Right renal cortex interstitium (tissue), 3 donors: Measurements from ENCODE around the gene SLC2A11. TPM values are rescaled to one million over a fixed set of nuclear protein-coding genes. Genes with fewer than 3 reads are reported as not detected.
"Not testable (repeated sequence)": the region's sequence is repeated elsewhere in the genome, so short reads cannot be mapped to it uniquely, and the experiment has no call there.

Source experiments
- DNase-seq, 3 donors: peaks; one replicate each; pipeline ENCODE4 v3.0.0-alpha.2; 2013; ENCODE audit warnings: low read depth in 3 of 3, low spot score in 2 of 3
- polyA plus RNA-seq, 3 donors: library from polyadenylated mRNA; unstranded; fragments of 120-200 nt; gene quantifications; one replicate each; pipeline ENCODE4 v1.2.1, GENCODE V29; 2013; ENCODE audit not compliant: insufficient read length in 3 of 3

The SLC2A11 gene
- polyA plus RNA-seq, 3 donors, result 20.1 to 22.5 (median 20.8) TPM

GRCh38 chr22:23901600-23901999, 43.9 kb downstream of the SLC2A11 start:
- DNase-seq, result no peak

GRCh38 chr22:23903328-23903971, 45.8 kb downstream of the SLC2A11 start:
- DNase-seq, result no peak

GRCh38 chr22:23904573-23905254, 47.0 kb downstream of the SLC2A11 start:
- no peak for DNase-seq

- DNase-seq, result no peak
Observed at GRCh38 chr22:23906641-23907040, 49.0 kb downstream of the SLC2A11 start.

- not testable (repeated sequence) for DNase-seq
Observed at GRCh38 chr22:23907423-23907822, 49.7 kb downstream of the SLC2A11 start.

GRCh38 chr22:23908587-23909205, 51.0 kb downstream of the SLC2A11 start:
- DNase-seq, result no peak

GRCh38 chr22:23909296-23909898, 51.7 kb downstream of the SLC2A11 start:
- no peak for DNase-seq

GRCh38 chr22:23910496-23911190, 53.0 kb downstream of the SLC2A11 start:
- DNase-seq, result no peak

GRCh38 chr22:23911318-23911980, 53.8 kb downstream of the SLC2A11 start:
- no peak for DNase-seq

GRCh38 chr22:23912293-23912903, 54.7 kb downstream of the SLC2A11 start:
- DNase-seq, result no peak

- no peak for DNase-seq
Observed at GRCh38 chr22:23913306-23913660, 55.6 kb downstream of the SLC2A11 start.

- peak; percentile 88 to 96 (median 96) for DNase-seq
Observed at GRCh38 chr22:23913661-23914353, 56.1 kb downstream of the SLC2A11 start.

GRCh38 chr22:23915290-23915689, 57.6 kb downstream of the SLC2A11 start:
- DNase-seq, result no peak

GRCh38 chr22:23920267-23920611, 62.6 kb downstream of the SLC2A11 start:
- not testable (repeated sequence) for DNase-seq

- not testable (repeated sequence) for DNase-seq
Observed at GRCh38 chr22:23921586-23922201, 64.0 kb downstream of the SLC2A11 start.

- DNase-seq, result no peak
Observed at GRCh38 chr22:23922921-23923320, 65.2 kb downstream of the SLC2A11 start.

- no peak for DNase-seq
Observed at GRCh38 chr22:23925020-23925606, 67.4 kb downstream of the SLC2A11 start.

- no peak for DNase-seq
Observed at GRCh38 chr22:23926561-23926960, 68.9 kb downstream of the SLC2A11 start.
